Measurements from ENCODE around the gene MAD1L1.
A peak's percentile ranks its signal among the peaks of the same experiment; 100 is the strongest.

MAD1L1 gene

DNA sequence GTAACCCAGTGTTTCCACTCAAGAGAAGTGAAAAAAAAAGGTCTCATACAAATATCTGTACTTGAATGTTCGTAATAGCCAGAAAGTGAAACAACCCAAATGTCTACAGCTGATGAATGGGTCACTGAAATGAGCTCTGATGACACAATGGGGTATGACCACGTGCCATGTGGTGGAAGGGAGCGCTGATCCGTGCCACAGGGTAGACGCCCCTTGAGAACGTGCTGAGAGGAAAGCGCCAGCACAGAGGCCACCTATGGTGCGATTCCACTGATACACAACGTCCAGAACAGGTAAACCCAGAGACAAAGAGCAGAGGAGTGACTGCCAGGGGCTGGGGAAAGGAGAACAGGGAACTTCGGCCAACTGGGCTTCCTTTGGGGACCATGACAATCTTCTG lies 50.3 kb downstream of the MAD1L1 start:
- ChIA-PET POLR2A (ENCODE audit: low non-redundant PET) (no interaction called here), CTCF (interaction anchor here (0.7 kb wide), 2 partner anchors 22 to 964 kb away, joined by 3 to 6 read pairs; no protein-coding TSS in a partner anchor)
- no peak overlapping the region for H3K27ac ChIP-seq
- DNase-seq (ENCODE audit: low spot score): no peak
- no peak for TF ChIP-seq CTCF (conservative IDR thresholded peaks at IDR 0.05; ENCODE audit: low read depth)

- TF ChIP-seq CTCF (conservative IDR thresholded peaks at IDR 0.05; ENCODE audit: low read depth): no peak
- DNase-seq (ENCODE audit: low spot score): no peak
- ChIA-PET CTCF (interaction anchor here (0.6 to 0.7 kb wide), 3 partner anchors 18 to 1683 kb away, joined by 3 to 4 read pairs (median 3); no protein-coding TSS in a partner anchor), POLR2A (ENCODE audit: low non-redundant PET) (no interaction called here)
- no peak overlapping the region for H3K27ac ChIP-seq
Measured at GRCh38 chr7:2181077-2181854, 51.5 kb downstream of the MAD1L1 start.

GRCh38 chr7:2180081-2180480 lies 52.7 kb downstream of the MAD1L1 start:
- no peak for TF ChIP-seq CTCF (conservative IDR thresholded peaks at IDR 0.05; ENCODE audit: low read depth)
- CTCF ChIA-PET: interaction anchor here (0.6 kb wide), 1 partner anchor 168 kb away, joined by 3 read pairs; no protein-coding TSS in a partner anchor
- DNase-seq (ENCODE audit: low spot score): no peak
- POLR2A ChIA-PET (ENCODE audit: low non-redundant PET): no interaction called here
- peak overlapping the region; percentile 23; the same call in 1 of the 2 replicates for H3K27ac ChIP-seq

DNA sequence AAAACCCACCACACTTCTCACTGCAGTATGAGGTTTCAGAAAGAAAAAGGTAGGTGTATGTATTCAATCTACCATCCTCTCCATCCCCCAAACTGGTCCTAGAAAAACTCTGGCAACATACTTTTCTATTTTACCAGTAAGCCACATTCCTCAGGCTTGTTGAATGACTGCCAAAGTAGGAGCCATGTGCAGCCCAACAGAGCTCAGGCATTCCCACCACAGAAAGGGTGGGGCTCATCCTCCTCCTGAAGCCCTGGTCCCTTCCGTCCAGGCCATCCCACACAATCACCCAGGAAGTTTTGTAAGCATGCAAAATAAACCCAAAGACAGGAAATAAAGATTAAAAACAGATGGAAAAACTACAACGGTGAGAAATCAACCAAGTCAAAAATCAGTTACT lies 57.2 kb downstream of the MAD1L1 start:
- POLR2A ChIA-PET (ENCODE audit: low non-redundant PET): interaction anchor here (0.6 kb wide), 1 partner anchor 42 kb away, joined by 4 read pairs; no protein-coding TSS in a partner anchor
- CTCF ChIA-PET: no interaction called here
- peak; percentile 92 for DNase-seq (ENCODE audit: low spot score)
- no peak for TF ChIP-seq CTCF (conservative IDR thresholded peaks at IDR 0.05; ENCODE audit: low read depth)
- H3K27ac ChIP-seq: peak overlapping the region; percentile 92

DNA sequence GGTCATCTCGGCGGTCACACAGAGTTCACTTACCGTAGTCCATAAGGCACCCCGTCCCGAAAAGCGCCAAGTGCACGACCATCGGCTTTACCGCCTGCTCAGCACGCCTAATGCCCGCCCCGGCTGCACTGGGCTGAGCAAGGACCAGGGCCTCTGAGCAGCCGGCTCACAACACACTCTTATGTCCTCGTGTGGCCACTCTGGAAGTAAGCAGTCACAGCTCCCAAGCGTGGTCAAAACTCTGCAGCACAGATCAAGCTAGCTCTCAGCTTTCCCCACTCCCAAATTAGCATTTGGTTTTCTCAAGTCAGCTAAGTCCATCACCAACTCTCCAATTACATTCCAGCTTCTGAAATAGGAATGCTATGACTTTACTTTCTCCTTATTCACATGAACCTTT lies 57.7 kb downstream of the MAD1L1 start:
- DNase-seq (ENCODE audit: low spot score): no peak
- peak overlapping the region; percentile 92 for H3K27ac ChIP-seq
- ChIA-PET POLR2A (ENCODE audit: low non-redundant PET) (interaction anchor here (0.6 kb wide), 1 partner anchor 42 kb away, joined by 4 read pairs; no protein-coding TSS in a partner anchor), CTCF (no interaction called here)
- no peak for TF ChIP-seq CTCF (conservative IDR thresholded peaks at IDR 0.05; ENCODE audit: low read depth)

DNA sequence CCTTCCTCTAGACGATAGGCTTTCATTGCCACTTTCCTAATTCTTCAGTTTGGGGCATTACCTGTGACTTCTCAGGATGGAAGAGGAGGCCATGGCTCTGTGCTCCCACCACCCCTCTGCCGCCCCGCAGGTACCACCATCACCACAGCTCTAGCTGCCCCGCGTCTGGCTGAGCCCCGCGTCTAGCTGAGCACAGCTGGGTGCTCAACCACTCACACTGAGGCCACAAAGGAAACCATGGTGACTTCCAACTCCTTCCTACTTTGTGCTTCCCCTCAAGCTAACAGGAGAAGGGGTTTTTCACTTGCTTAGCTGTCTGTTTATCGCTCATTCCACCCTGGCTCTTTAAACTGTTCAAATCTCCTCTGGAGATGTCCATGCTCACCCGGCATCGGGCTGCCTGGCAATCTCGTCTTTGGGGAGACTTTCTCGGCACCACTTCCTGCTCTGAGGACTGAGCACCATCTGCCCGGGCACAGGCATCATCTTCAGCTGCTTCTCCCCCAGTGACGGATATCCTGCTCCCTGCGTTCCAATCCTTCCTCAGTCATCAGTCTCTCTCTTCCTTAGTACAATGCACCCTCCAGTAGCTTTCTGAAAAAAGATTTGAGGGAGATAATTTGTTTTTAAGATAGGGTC lies 59.4 kb downstream of the MAD1L1 start:
- H3K27ac ChIP-seq: peak overlapping the region; percentile 83
- TF ChIP-seq CTCF (conservative IDR thresholded peaks at IDR 0.05; ENCODE audit: low read depth): no peak
- ChIA-PET POLR2A (ENCODE audit: low non-redundant PET) (no interaction called here), CTCF (interaction anchor here (0.6 kb wide), 2 partner anchors 22 to 127 kb away, joined by 3 read pairs; no protein-coding TSS in a partner anchor)
- DNase-seq (ENCODE audit: low spot score): no peak

All from RWPE1 (cell line).